Measurements from ENCODE around the gene DNAJC16. TPM values are rescaled to one million over a fixed set of nuclear protein-coding genes. Genes with fewer than 3 reads are reported as not detected.

Gene DNAJC16
- total RNA-seq, 1 donor from 2014 or later = 33.6 TPM

DNA sequence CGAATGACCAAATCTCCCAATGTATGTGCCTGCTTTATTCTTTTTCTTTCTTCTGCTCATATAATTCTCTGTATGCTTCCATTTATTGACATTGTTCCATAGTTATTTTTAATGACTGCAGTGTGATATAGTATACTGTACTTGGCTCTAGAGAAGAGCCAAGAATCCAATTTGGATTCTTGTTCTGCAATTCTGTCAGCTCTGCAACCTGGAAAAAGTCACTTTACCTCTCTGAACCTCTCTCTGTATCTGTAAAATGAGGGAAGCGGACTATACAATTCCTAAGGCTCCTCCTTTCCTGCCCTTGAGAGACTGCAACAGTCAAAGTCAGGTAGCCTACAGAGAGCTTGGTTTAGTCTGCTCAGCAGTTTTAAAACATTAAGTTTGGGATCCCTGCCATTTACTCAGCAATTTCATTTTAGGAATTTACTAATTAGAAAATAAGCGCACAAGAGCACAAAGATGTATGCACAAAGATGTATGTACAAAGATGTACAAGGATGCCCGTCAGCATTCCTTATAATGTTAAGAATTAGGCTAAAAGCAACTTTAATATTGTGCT is 14.7 kb downstream of the DNAJC16 start:
- H3K27me3 ChIP-seq = no peaks in the 10 kb centered on the region
- no peak overlapping the region for H3K4me2 ChIP-seq
- no peak overlapping the region for H3K4me3 Mint-ChIP-seq
- no peaks in the 10 kb centered on the region for H3K36me3 ChIP-seq
- no peak overlapping the region for H3K9ac ChIP-seq
- H3K27ac Mint-ChIP-seq = no peak overlapping the region
- H3F3A ChIP-seq (ENCODE audit: low read depth) = peaks cover 4% of the 10 kb centered on the region
- peaks cover 17% of the 10 kb centered on the region for H3K36me3 Mint-ChIP-seq
- H3K27me3 Mint-ChIP-seq (ENCODE audit: insufficient read depth, low read depth) = no peaks in the 10 kb centered on the region
- no peak overlapping the region for H2AFZ ChIP-seq (replicated peaks)
- no peak overlapping the region for H3K4me3 ChIP-seq
- H3K79me2 ChIP-seq (ENCODE audit: low read depth) = no peaks in the 10 kb centered on the region
- H3K9me3 ChIP-seq (ENCODE audit: low read depth) = no peaks in the 10 kb centered on the region
- H4K20me1 ChIP-seq (ENCODE audit: low read depth) = peaks cover 6% of the 10 kb centered on the region
- DNase-seq (ENCODE audit: low spot score) = no peak
- TF ChIP-seq, protein P1, sequence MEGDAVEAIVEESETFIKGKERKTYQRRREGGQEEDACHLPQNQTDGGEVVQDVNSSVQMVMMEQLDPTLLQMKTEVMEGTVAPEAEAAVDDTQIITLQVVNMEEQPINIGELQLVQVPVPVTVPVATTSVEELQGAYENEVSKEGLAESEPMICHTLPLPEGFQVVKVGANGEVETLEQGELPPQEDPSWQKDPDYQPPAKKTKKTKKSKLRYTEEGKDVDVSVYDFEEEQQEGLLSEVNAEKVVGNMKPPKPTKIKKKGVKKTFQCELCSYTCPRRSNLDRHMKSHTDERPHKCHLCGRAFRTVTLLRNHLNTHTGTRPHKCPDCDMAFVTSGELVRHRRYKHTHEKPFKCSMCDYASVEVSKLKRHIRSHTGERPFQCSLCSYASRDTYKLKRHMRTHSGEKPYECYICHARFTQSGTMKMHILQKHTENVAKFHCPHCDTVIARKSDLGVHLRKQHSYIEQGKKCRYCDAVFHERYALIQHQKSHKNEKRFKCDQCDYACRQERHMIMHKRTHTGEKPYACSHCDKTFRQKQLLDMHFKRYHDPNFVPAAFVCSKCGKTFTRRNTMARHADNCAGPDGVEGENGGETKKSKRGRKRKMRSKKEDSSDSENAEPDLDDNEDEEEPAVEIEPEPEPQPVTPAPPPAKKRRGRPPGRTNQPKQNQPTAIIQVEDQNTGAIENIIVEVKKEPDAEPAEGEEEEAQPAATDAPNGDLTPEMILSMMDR (IDR thresholded peaks at IDR 0.05) = no peak
- TF ChIP-seq EZH2 (IDR thresholded peaks at IDR 0.05) = no peak
- TF ChIP-seq EZH2phosphoT487 (IDR thresholded peaks at IDR 0.05) = no peak
- H3K4me1 ChIP-seq = no peaks in the 10 kb centered on the region
- H3K27ac ChIP-seq = no peak overlapping the region
- no peaks in the 10 kb centered on the region for H3K9me3 Mint-ChIP-seq
- H3K4me1 Mint-ChIP-seq = no peaks in the 10 kb centered on the region

DNA sequence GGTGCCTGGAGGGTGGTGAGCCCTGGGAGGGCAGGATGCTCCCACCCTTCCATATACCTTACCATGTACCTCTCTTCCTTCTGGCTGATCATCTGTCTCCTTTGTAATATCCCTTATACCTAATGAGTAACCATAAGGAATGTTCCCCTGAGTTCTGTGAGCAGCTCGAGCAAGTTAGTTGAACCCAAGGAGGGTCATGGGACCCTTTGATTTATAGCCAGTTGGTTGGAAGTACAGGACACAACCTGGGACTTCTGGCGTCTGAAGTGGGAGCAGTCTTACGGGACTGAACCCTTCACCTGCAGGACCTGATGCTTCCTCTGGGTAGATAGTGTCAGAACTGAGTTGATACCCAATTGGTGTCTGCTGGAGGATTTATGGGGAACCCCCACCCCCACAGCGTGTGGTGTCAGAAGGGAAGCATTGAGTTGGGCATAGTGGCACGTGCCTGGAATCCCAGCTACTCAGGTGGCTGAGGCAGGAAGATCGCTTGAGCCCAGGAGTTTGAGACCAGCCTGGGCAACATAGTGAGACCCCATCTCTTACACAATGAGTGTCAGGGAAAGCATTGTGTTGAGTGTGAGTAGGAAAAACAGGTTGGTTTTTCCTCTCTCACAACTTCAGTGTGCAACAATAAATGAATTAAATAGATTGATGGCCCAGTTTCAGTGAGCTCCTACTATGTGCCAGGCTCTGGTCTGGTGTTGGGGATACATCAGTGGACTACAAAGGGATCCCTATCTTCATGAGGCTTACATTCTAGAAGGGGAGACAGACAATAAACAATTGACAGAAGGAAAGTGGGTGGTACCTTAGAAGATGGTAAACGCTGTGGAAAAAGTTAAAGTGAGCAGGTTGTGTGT is 16.0 kb downstream of the DNAJC16 start:
- Histone ChIP-seq H3K79me2 (ENCODE audit: low read depth) (no peaks in the 10 kb centered on the region), H3K4me1 (no peaks in the 10 kb centered on the region), H3F3A (ENCODE audit: low read depth) (peaks cover 4% of the 10 kb centered on the region), H3K27ac (no peak overlapping the region), H3K4me2 (no peak overlapping the region), H2AFZ (replicated peaks) (no peak overlapping the region), H3K9ac (no peak overlapping the region), H3K36me3 (no peaks in the 10 kb centered on the region), H3K4me3 (no peak overlapping the region), H4K20me1 (ENCODE audit: low read depth) (peaks cover 6% of the 10 kb centered on the region), H3K9me3 (ENCODE audit: low read depth) (no peaks in the 10 kb centered on the region), H3K27me3 (no peaks in the 10 kb centered on the region)
- no peak for DNase-seq (ENCODE audit: low spot score)
- H3K9me3 Mint-ChIP-seq = no peaks in the 10 kb centered on the region
- H3K4me3 Mint-ChIP-seq = no peak overlapping the region
- TF ChIP-seq EZH2 (IDR thresholded peaks at IDR 0.05) (no peak), EZH2phosphoT487 (IDR thresholded peaks at IDR 0.05) (no peak)
- TF ChIP-seq, protein P1 (IDR thresholded peaks at IDR 0.05) = no peak
- no peak overlapping the region for H3K27ac Mint-ChIP-seq
- peaks cover 15% of the 10 kb centered on the region for H3K36me3 Mint-ChIP-seq
- H3K27me3 Mint-ChIP-seq (ENCODE audit: insufficient read depth, low read depth) = no peaks in the 10 kb centered on the region
- H3K4me1 Mint-ChIP-seq = no peaks in the 10 kb centered on the region

DNA sequence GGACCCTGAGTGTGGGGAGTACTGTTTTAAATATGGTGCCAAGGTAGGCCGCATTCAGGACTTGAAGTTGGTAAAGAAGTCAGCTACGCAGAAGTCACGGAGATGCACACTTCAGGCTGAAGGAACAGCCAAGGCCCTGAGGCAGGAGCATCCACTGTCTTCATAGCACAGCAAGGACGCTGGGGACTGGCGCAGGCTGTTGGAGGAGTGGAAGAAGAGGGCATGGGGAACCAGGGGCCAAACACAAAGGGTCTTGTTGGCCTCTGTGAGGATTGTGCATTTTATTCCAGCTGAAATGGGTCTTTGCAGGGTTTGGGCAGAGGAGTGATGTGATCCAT is 16.6 kb downstream of the DNAJC16 start:
- DNase-seq (ENCODE audit: low spot score) = no peak
- TF ChIP-seq, protein P1 (IDR thresholded peaks at IDR 0.05) = no peak
- TF ChIP-seq EZH2 (IDR thresholded peaks at IDR 0.05) = no peak
- no peak for TF ChIP-seq EZH2phosphoT487 (IDR thresholded peaks at IDR 0.05)
- peaks cover 6% of the 10 kb centered on the region for H4K20me1 ChIP-seq (ENCODE audit: low read depth)
- no peaks in the 10 kb centered on the region for H3K27me3 ChIP-seq
- no peak overlapping the region for H3K4me3 Mint-ChIP-seq
- H3K9me3 ChIP-seq (ENCODE audit: low read depth) = no peaks in the 10 kb centered on the region
- no peak overlapping the region for H3K9ac ChIP-seq
- H3K4me2 ChIP-seq = no peak overlapping the region
- no peak overlapping the region for H3K27ac ChIP-seq
- H3K36me3 ChIP-seq = peaks cover 2% of the 10 kb centered on the region
- no peaks in the 10 kb centered on the region for H3K4me1 ChIP-seq
- peaks cover 4% of the 10 kb centered on the region for H3F3A ChIP-seq (ENCODE audit: low read depth)
- no peaks in the 10 kb centered on the region for H3K79me2 ChIP-seq (ENCODE audit: low read depth)
- no peak overlapping the region for H2AFZ ChIP-seq (replicated peaks)
- H3K9me3 Mint-ChIP-seq = no peaks in the 10 kb centered on the region
- peaks cover 18% of the 10 kb centered on the region for H3K36me3 Mint-ChIP-seq
- H3K27ac Mint-ChIP-seq = no peak overlapping the region
- no peaks in the 10 kb centered on the region for H3K27me3 Mint-ChIP-seq (ENCODE audit: insufficient read depth, low read depth)
- H3K4me3 ChIP-seq = no peak overlapping the region
- no peaks in the 10 kb centered on the region for H3K4me1 Mint-ChIP-seq

Measured in neural progenitor cell (in vitro differentiated cells).